Bronchial smooth muscle cell (primary cell): ENCODE results near the gene DNAL4. TPM values are rescaled to one million over a fixed set of nuclear protein-coding genes. Genes with fewer than 3 reads are reported as not detected.

Experiments
- total RNA-seq: library from RNA; depleted of rRNA; stranded (reverse); fragments of >200 nt; gene quantifications from 2 replicates; pipeline ENCODE4 v1.2.1, GENCODE V29; 2014

The DNAL4 gene, protein sequence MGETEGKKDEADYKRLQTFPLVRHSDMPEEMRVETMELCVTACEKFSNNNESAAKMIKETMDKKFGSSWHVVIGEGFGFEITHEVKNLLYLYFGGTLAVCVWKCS
- 12.0 and 16.2 TPM in 2 replicates for total RNA-seq

DNA sequence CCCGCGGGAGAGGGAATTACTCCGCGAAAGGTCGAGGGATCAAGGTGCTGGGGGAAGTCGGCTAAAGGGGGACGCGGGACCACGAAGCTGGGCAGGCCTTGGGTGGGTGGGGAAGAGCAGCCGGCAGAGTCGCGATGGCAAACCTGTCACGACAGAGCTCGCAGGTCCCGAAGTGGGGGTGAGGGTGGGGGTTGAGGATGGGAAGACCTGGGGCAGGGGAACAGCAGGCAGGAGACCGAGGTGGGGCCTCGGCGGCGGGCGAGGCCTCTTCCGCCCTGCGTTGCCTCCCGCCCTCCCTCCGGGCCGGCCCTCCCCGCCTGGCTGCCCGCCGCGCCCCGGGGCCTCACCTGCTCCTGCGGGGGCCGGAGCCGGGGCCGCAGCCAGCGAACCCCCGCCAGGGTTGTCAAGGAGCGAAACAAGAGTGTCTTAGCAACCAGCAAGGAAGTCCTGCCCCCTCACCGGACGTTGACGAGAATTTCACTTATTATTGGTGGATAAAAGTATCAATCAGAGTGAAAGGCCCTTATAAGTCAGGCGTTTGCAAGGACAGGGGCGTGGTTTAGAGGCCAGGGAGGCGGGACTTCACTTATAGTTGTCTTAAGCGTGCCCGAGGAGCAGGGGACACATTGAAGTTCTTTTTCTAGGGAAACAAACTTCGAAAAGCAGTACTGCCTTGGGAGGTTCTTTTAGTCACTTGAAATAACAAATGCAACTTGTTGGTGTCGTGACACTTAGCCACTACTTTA, at the start of gene DNAL4:
Gene DNAL4 (minus strand): TSS at position 423 of the 746 bp plus-strand sequence. CDS start 11,412 bp downstream, outside the sequence.

DNA sequence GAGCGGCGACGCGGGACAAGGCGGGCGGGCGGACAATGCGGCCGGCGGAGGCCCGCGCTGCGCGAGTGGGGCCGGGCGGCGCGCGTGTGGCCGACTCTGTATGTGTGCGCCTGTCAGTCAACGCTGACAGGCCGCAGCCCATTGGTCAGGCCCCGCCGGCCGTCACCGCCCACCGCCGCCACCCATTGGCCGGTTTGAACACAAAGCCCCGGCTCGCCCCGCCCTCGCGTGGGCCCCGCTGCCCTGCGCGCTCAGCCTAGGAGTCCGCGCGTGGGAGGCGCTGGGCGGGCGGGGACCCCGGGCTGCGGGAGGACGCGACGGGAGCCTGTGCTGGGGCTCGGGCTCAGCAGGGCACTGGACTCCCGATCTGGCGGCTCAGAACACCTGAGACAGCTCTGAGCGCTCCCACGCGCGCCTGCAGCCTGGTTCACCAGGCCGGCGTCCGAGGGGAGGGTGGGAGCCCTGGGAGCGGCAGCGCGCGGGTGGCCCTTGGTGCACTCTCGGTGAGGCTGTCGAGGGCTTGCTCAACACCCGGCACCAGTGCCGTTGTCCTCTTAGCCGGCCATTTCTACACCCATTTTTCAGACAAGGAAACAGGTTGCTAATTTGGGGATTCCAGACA, 37.9 kb downstream of the DNAL4 start, which contains the start of gene SUN2:
Gene SUN2 (minus strand): TSS at position 88 of the 622 bp plus-strand sequence. CDS start 3,370 bp downstream, outside the sequence.

Other genes with a start within 250 kb of the DNAL4 start
- 6.9 and 8.0 TPM in 2 replicates for gene DMC1, start 224.0 kb downstream of the DNAL4 start, total RNA-seq
- 1.1 and 2.5 TPM in 2 replicates for gene FAM227A, start 137.8 kb downstream of the DNAL4 start, total RNA-seq
- gene CBY1, start 137.5 kb downstream of the DNAL4 start, total RNA-seq = 17.8 TPM in 2 replicates
- gene TOMM22, start 112.2 kb downstream of the DNAL4 start, total RNA-seq = 50.0 and 72.0 TPM in 2 replicates
- gene JOSD1, start 93.2 kb downstream of the DNAL4 start, total RNA-seq = 33.3 and 34.2 TPM in 2 replicates
- 16.1 and 36.7 TPM in 2 replicates for gene GTPBP1, start 88.2 kb downstream of the DNAL4 start, total RNA-seq
- gene SUN2, start 38.1 kb downstream of the DNAL4 start, total RNA-seq = 31.8 and 40.4 TPM in 2 replicates
- gene NPTXR, start 49.9 kb upstream of the DNAL4 start, total RNA-seq = 0.26 and 1.1 TPM in 2 replicates
- 28.5 and 32.8 TPM in 2 replicates for gene CBX6, start 78.1 kb upstream of the DNAL4 start, total RNA-seq
- not detected in 2 replicates for gene APOBEC3A, start 163.5 kb upstream of the DNAL4 start, total RNA-seq
- gene APOBEC3B, start 188.2 kb upstream of the DNAL4 start, total RNA-seq = 0.09 and 0.79 TPM in 2 replicates
- gene APOBEC3C, start 220.1 kb upstream of the DNAL4 start, total RNA-seq = 7.6 and 14.0 TPM in 2 replicates
- gene APOBEC3D, start 227.0 kb upstream of the DNAL4 start, total RNA-seq = 1.6 and 2.7 TPM in 2 replicates
- 6.1 and 11.8 TPM in 2 replicates for gene APOBEC3F, start 246.7 kb upstream of the DNAL4 start, total RNA-seq